SIG-M5 treated with dmso at 0.1 percent for 504 hours (cell line): ENCODE data around the gene SCRN1.
"Not testable (repeated sequence)": the region's sequence is repeated elsewhere in the genome, so short reads cannot be mapped to it uniquely, and the experiment has no call there.

ENCODE experiments used
- DNase-seq: peaks from one replicate; lab custom pipeline; 2025; ENCODE audit not compliant: unreplicated experiment; lab: John Stamatoyannopoulos, UW

The SCRN1 gene

GRCh38 chr7:29893351-29893965, 96.1 kb downstream of the SCRN1 start:
- DNase-seq, result no peak

- DNase-seq, result no peak
Measured at GRCh38 chr7:29892231-29892630, 97.4 kb downstream of the SCRN1 start.

- DNase-seq, result no peak
Measured at GRCh38 chr7:29891766-29892165, 97.8 kb downstream of the SCRN1 start.

GRCh38 chr7:29890786-29891185, 98.8 kb downstream of the SCRN1 start:
- DNase-seq, result not testable (repeated sequence)

GRCh38 chr7:29890251-29890650, 99.3 kb downstream of the SCRN1 start:
- DNase-seq, result no peak

GRCh38 chr7:29889288-29889687, 100.3 kb downstream of the SCRN1 start:
- DNase-seq, result no peak

GRCh38 chr7:29888006-29888405, 101.6 kb downstream of the SCRN1 start:
- DNase-seq, result no peak

GRCh38 chr7:29886827-29887226, 102.8 kb downstream of the SCRN1 start:
- no peak for DNase-seq

GRCh38 chr7:29885626-29886025, 104.0 kb downstream of the SCRN1 start:
- no peak for DNase-seq

- no peak for DNase-seq
Measured at GRCh38 chr7:29884399-29885272, 105.0 kb downstream of the SCRN1 start.

GRCh38 chr7:29883462-29884398, 105.9 kb downstream of the SCRN1 start:
- no peak for DNase-seq

- no peak for DNase-seq
Measured at GRCh38 chr7:29882481-29882880, 107.1 kb downstream of the SCRN1 start.

GRCh38 chr7:29881724-29882123, 107.9 kb downstream of the SCRN1 start:
- no peak for DNase-seq

GRCh38 chr7:29879609-29880008, 110.0 kb downstream of the SCRN1 start:
- DNase-seq, result no peak

GRCh38 chr7:29878081-29878688, 111.4 kb downstream of the SCRN1 start:
- peak; percentile 36 for DNase-seq

GRCh38 chr7:29877196-29877595, 112.4 kb downstream of the SCRN1 start:
- DNase-seq, result no peak

- DNase-seq, result no peak
Measured at GRCh38 chr7:29875741-29876140, 113.9 kb downstream of the SCRN1 start.

GRCh38 chr7:29873644-29874294, 115.8 kb downstream of the SCRN1 start:
- DNase-seq, result no peak

- no peak for DNase-seq
Measured at GRCh38 chr7:29871787-29872398, 117.7 kb downstream of the SCRN1 start.
